Measurements from ENCODE around the gene DOCK1.
A peak's percentile ranks its signal among the peaks of the same experiment; 100 is the strongest.
"Not testable (repeated sequence)": the region's sequence is repeated elsewhere in the genome, so short reads cannot be mapped to it uniquely, and the experiment has no call there.

Gene DOCK1

GRCh38 chr10:126904818-126905701 lies at the start of gene DOCK1:
Gene DOCK1 (plus strand): TSS chr10:126905428. CDS start chr10:126905518, 90 bp downstream.
- DNase-seq = peak in 1 of 2 donors; percentile 6

GRCh38 chr10:126857178-126857806 lies 47.9 kb upstream of the DOCK1 start:
- no peak for DNase-seq

- DNase-seq = no peak
Observed at GRCh38 chr10:126867567-126868365, 37.5 kb upstream of the DOCK1 start.

GRCh38 chr10:126868371-126868770 lies 36.9 kb upstream of the DOCK1 start:
- DNase-seq = no peak

GRCh38 chr10:126872135-126872534 lies 33.1 kb upstream of the DOCK1 start:
- DNase-seq = no peak

GRCh38 chr10:126872768-126873167 lies 32.5 kb upstream of the DOCK1 start:
- DNase-seq = no peak

- DNase-seq = no peak
Observed at GRCh38 chr10:126876456-126876855, 28.8 kb upstream of the DOCK1 start.

- DNase-seq = no peak
Observed at GRCh38 chr10:126877390-126877789, 27.8 kb upstream of the DOCK1 start.

GRCh38 chr10:126878594-126878993 lies 26.6 kb upstream of the DOCK1 start:
- DNase-seq = no peak

GRCh38 chr10:126880926-126881325 lies 24.3 kb upstream of the DOCK1 start:
- DNase-seq = no peak

- not testable (repeated sequence) for DNase-seq
Observed at GRCh38 chr10:126882055-126882454, 23.2 kb upstream of the DOCK1 start.

- DNase-seq = not testable (repeated sequence)
Observed at GRCh38 chr10:126888436-126888835, 16.8 kb upstream of the DOCK1 start.

- no peak for DNase-seq
Observed at GRCh38 chr10:126889421-126889820, 15.8 kb upstream of the DOCK1 start.

- not testable (repeated sequence) for DNase-seq
Observed at GRCh38 chr10:126890797-126891196, 14.4 kb upstream of the DOCK1 start.

- DNase-seq = no peak
Observed at GRCh38 chr10:126892226-126893175, 12.7 kb upstream of the DOCK1 start.

- no peak for DNase-seq
Observed at GRCh38 chr10:126893206-126893605, 12.0 kb upstream of the DOCK1 start.

- no peak for DNase-seq
Observed at GRCh38 chr10:126893841-126894240, 11.4 kb upstream of the DOCK1 start.

GRCh38 chr10:126895214-126895781 lies 9.9 kb upstream of the DOCK1 start:
- DNase-seq = no peak

GRCh38 chr10:126898460-126898859 lies 6.8 kb upstream of the DOCK1 start:
- no peak for DNase-seq

- DNase-seq = not testable (repeated sequence)
Observed at GRCh38 chr10:126899529-126899928, 5.7 kb upstream of the DOCK1 start.

GRCh38 chr10:126902157-126902556 lies 3.1 kb upstream of the DOCK1 start:
- no peak for DNase-seq
